Esophagus squamous epithelium (tissue), 5 donors: ENCODE results near the gene LARP4B. TPM values are rescaled to one million over a fixed set of nuclear protein-coding genes. Genes with fewer than 3 reads are reported as not detected.

ENCODE experiments used
- DNase-seq: peaks from one replicate; lab custom pipeline; 2025; lab: John Stamatoyannopoulos, UW
- H3K27ac ChIP-seq, 4 donors: fragments of 200-600 bp; sonication (generic); one replicate each; pipeline ENCODE4 v1.5.1; 2016 to 2019; ENCODE audit warnings: mild to moderate bottlenecking in 1 of 4
- H3K27me3 ChIP-seq, 4 donors: fragments of 200-600 bp; sonication (generic); 1 replicate in 3 of 4; 2 replicates in 1 of 4; pipeline versions ENCODE4 v1.5.1 to v1.6.0; 2017 to 2021; ENCODE audit warnings: antibody characterized with exemption in 1 of 4
- H3K36me3 ChIP-seq, 3 donors: fragments of 200-600 bp; sonication (generic); one replicate each; pipeline ENCODE4 v1.5.1; 2016 to 2019
- H3K4me1 ChIP-seq, 3 donors: fragments of 200-600 bp; sonication (generic); one replicate each; pipeline ENCODE4 v1.5.1; 2017 to 2019
- H3K4me3 ChIP-seq, 4 donors: fragments of 200-600 bp; sonication (generic); 1 replicate in 3 of 4; 2 replicates in 1 of 4; pipeline ENCODE4 v1.5.1; 2016 to 2019; ENCODE audit warnings: mild to moderate bottlenecking in 2 of 4, moderate library complexity in 1 of 4
- H3K9me3 ChIP-seq, 3 donors: fragments of 200-600 bp; sonication (generic); one replicate each; pipeline ENCODE4 v1.5.1; 2016 to 2019
- CTCF ChIP-seq, 6 experiments: fragments of 450-650 bp in 4 of 6; fragments of 200-600 bp in 2 of 6; sonication (generic) in 2 of 6; IDR thresholded peaks; one replicate each; pipeline ENCODE4 v1.5.1; 2016 to 2019; ENCODE audit warnings: antibody characterized with exemption in 6 of 6, mild to moderate bottlenecking in 4 of 6, moderate library complexity in 4 of 6
- POLR2A ChIP-seq, 4 donors: fragments of 450-650 bp; IDR thresholded peaks; one replicate each; pipeline ENCODE4 v1.6.1; 2017; ENCODE audit warnings: antibody characterized with exemption in 4 of 4, mild to moderate bottlenecking in 4 of 4, moderate library complexity in 3 of 4
- WGBS, 2 donors: methylation state at CpG; one replicate each; pipeline ENCODE4 v1.1.5; 2018; 5-methylcytosine and 5-hydroxymethylcytosine counted together
- intact Hi-C: fragments of 100-400 bp; cut with DNase I; formaldehyde crosslinking; loops from one replicate; pipeline ENCODE4 v1.15.0; 2022
- total RNA-seq, 4 donors: library from RNA; depleted of rRNA; stranded (reverse); fragments of >200 nt; gene quantifications; one replicate each; pipeline ENCODE4 v1.1.0, GENCODE V29; 2016
- donor health status: DM: yes; HTN: yes; CAD: no.

LARP4B gene
- total RNA-seq, 4 donors from 2014 or later, result 32.7 to 75.5 (median 63.4) TPM

- H3K27ac ChIP-seq, result no peak overlapping the region
- H3K27me3 ChIP-seq, result no peaks in the 10 kb centered on the region
- no peak for TF ChIP-seq POLR2A (IDR thresholded peaks at IDR 0.05)
- no peak for TF ChIP-seq CTCF (IDR thresholded peaks at IDR 0.05)
- H3K4me3 ChIP-seq, result no peak overlapping the region
- peaks cover 0 to 97% (median 7%) of the 10 kb centered on the region in 3 donors for H3K36me3 ChIP-seq
- no peaks in the 10 kb centered on the region for H3K4me1 ChIP-seq
- no peaks in the 10 kb centered on the region for H3K9me3 ChIP-seq
- intact Hi-C loops, result no loop called here
- WGBS, 2 donors, result 63% methylated on average over 7 of the region's 7 CpGs
- DNase-seq, result no peak
Measured at GRCh38 chr10:836782-837181, 94.7 kb downstream of the LARP4B start.

- DNase-seq, result no peak
- no peaks in the 10 kb centered on the region for H3K9me3 ChIP-seq
- H3K27me3 ChIP-seq, result no peaks in the 10 kb centered on the region
- WGBS, 2 donors, result 96 to 97% methylated on average over 5 of the region's 5 CpGs
- no peak overlapping the region for H3K4me3 ChIP-seq
- H3K36me3 ChIP-seq, result peaks cover 0 to 96% (median 3%) of the 10 kb centered on the region in 3 donors
- TF ChIP-seq POLR2A (IDR thresholded peaks at IDR 0.05) (no peak), CTCF (IDR thresholded peaks at IDR 0.05) (no peak)
- intact Hi-C loops, result no loop called here
- no peaks in the 10 kb centered on the region for H3K4me1 ChIP-seq
- H3K27ac ChIP-seq, result no peak overlapping the region
Measured at GRCh38 chr10:834493-834892, 97.0 kb downstream of the LARP4B start.

- intact Hi-C loops, result no loop called here
- H3K27me3 ChIP-seq, result no peaks in the 10 kb centered on the region
- no peak overlapping the region for H3K27ac ChIP-seq
- H3K4me3 ChIP-seq, result no peak overlapping the region
- peaks cover 19 to 97% (median 27%) of the 10 kb centered on the region in 3 donors for H3K36me3 ChIP-seq
- H3K9me3 ChIP-seq, result no peaks in the 10 kb centered on the region
- DNase-seq, result no peak
- H3K4me1 ChIP-seq, result peaks cover 0 to 13% (median 0%) of the 10 kb centered on the region in 3 donors
- WGBS, 2 donors, result 95 to 97% methylated on average over 10 of the region's 10 CpGs
- TF ChIP-seq POLR2A (IDR thresholded peaks at IDR 0.05) (no peak), CTCF (IDR thresholded peaks at IDR 0.05) (no peak)
Measured at GRCh38 chr10:829241-829640, 102.3 kb downstream of the LARP4B start.

GRCh38 chr10:828191-828590 is 103.3 kb downstream of the LARP4B start:
- TF ChIP-seq CTCF (IDR thresholded peaks at IDR 0.05) (no peak), POLR2A (IDR thresholded peaks at IDR 0.05) (no peak)
- peaks cover 0 to 16% (median 0%) of the 10 kb centered on the region in 3 donors for H3K4me1 ChIP-seq
- H3K27ac ChIP-seq, result no peak overlapping the region
- H3K36me3 ChIP-seq, result peaks cover 22 to 99% (median 38%) of the 10 kb centered on the region in 3 donors
- 96% methylated on average over 9 of the region's 9 CpGs for WGBS, 2 donors
- intact Hi-C loops, result no loop called here
- H3K9me3 ChIP-seq, result no peaks in the 10 kb centered on the region
- H3K4me3 ChIP-seq, result no peak overlapping the region
- no peaks in the 10 kb centered on the region for H3K27me3 ChIP-seq
- no peak for DNase-seq

- WGBS, 2 donors, result 67 to 68% methylated on average over 7 of the region's 7 CpGs
- H3K4me1 ChIP-seq, result peaks cover 0 to 16% (median 0%) of the 10 kb centered on the region in 3 donors
- H3K27ac ChIP-seq, result peak overlapping the region in 2 of 4 donors; percentile 36 to 47
- peaks cover 41 to 100% (median 51%) of the 10 kb centered on the region in 3 donors for H3K36me3 ChIP-seq
- no peak overlapping the region for H3K4me3 ChIP-seq
- no peaks in the 10 kb centered on the region for H3K27me3 ChIP-seq
- intact Hi-C loops, result no loop called here
- no peaks in the 10 kb centered on the region for H3K9me3 ChIP-seq
- TF ChIP-seq POLR2A (IDR thresholded peaks at IDR 0.05), result no peak
- no peak for TF ChIP-seq CTCF (IDR thresholded peaks at IDR 0.05)
- no peak for DNase-seq
Measured at GRCh38 chr10:824946-825345, 106.6 kb downstream of the LARP4B start.
